GM12875 (cell line): ENCODE results near the gene GJE1.
"Not testable (repeated sequence)": the region's sequence is repeated elsewhere in the genome, so short reads cannot be mapped to it uniquely, and the experiment has no call there.

ENCODE experiments used
- H3K4me3 ChIP-seq: one replicate; pipeline ENCODE4 v1.5.1; 2011; ENCODE audit warnings: low read depth, low read length, control low read depth
- TF ChIP-seq, protein P1 (sequence below): IDR thresholded peaks from 2 replicates; pipeline ENCODE4 v1.5.1; 2011; ENCODE audit warnings: low read depth, mild to moderate bottlenecking, control low read depth, inconsistent platforms, low read length, moderate library complexity, borderline replicate concordance; ENCODE audit not compliant: insufficient read depth

GJE1 gene, protein sequence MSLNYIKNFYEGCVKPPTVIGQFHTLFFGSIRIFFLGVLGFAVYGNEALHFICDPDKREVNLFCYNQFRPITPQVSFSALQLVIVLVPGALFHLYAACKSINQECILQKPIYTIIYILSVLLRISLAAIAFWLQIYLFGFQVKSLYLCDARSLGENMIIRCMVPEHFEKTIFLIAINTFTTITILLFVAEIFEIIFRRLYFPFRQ

GRCh38 chr6:142132625-142133024 lies at the start of gene GJE1:
Gene GJE1, plus strand, starts transcription at chr6:142132925. Its CDS starts 234 bp downstream, at chr6:142133159.
- H3K4me3 ChIP-seq = no peak within 1 kb of the TSS
- TF ChIP-seq, protein P1, sequence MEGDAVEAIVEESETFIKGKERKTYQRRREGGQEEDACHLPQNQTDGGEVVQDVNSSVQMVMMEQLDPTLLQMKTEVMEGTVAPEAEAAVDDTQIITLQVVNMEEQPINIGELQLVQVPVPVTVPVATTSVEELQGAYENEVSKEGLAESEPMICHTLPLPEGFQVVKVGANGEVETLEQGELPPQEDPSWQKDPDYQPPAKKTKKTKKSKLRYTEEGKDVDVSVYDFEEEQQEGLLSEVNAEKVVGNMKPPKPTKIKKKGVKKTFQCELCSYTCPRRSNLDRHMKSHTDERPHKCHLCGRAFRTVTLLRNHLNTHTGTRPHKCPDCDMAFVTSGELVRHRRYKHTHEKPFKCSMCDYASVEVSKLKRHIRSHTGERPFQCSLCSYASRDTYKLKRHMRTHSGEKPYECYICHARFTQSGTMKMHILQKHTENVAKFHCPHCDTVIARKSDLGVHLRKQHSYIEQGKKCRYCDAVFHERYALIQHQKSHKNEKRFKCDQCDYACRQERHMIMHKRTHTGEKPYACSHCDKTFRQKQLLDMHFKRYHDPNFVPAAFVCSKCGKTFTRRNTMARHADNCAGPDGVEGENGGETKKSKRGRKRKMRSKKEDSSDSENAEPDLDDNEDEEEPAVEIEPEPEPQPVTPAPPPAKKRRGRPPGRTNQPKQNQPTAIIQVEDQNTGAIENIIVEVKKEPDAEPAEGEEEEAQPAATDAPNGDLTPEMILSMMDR = no peak

GRCh38 chr6:142087950-142088857 lies 44.5 kb upstream of the GJE1 start:
- H3K4me3 ChIP-seq = no peak overlapping the region
- TF ChIP-seq, protein P1 = no peak

- TF ChIP-seq, protein P1 = no peak
- H3K4me3 ChIP-seq = no peak overlapping the region
These were observed 43.9 kb upstream of the GJE1 start for GRCh38 chr6:142088858-142089216.

DNA sequence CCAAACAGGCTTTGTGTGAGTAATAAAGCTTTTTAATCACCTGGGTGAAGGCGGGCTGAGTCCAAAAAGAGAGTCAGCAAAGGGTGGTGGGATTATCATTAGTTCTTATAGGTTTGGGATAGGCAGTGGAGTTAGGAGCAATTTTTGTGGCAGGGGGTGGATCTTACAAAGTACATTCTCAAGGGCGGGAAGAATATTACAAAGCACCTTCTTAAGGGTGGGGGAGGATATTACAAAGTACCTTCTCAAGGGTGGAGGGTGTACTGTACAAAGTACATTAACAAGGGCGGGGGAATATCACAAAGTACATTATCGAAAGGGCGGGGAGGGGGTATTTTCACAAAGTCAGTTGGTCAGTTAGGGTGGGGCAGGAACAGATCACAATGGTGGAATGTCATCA lies 27.9 kb upstream of the GJE1 start:
- H3K4me3 ChIP-seq = not testable (repeated sequence)

DNA sequence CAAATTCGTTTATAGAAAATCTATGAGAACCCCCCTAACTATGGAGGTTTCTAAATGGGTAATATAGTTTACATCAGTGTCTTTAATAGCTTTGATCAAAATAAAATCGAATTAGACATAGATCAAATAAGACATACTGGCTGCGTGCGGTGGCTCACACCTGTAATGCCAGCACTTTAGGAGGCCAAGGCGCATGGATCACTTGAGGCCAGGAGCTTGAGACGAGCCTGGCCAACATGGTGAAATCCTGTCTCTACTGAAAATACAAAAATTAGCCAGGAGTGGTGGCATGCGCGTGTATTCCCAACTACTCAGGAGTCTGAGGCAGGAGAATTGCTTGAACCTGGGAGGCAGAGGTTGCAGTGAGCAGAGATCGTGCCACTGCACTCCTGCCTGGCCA lies 21.9 kb upstream of the GJE1 start:
- not testable (repeated sequence) for H3K4me3 ChIP-seq

- no peak overlapping the region for H3K4me3 ChIP-seq
- TF ChIP-seq, protein P1 = peak; percentile 49; the same call in 1 of the 2 replicates
These were observed 20.2 kb upstream of the GJE1 start for GRCh38 chr6:142112451-142113061.

GRCh38 chr6:142117366-142117765 lies 15.4 kb upstream of the GJE1 start:
- TF ChIP-seq, protein P1 = no peak
- H3K4me3 ChIP-seq = no peak overlapping the region

DNA sequence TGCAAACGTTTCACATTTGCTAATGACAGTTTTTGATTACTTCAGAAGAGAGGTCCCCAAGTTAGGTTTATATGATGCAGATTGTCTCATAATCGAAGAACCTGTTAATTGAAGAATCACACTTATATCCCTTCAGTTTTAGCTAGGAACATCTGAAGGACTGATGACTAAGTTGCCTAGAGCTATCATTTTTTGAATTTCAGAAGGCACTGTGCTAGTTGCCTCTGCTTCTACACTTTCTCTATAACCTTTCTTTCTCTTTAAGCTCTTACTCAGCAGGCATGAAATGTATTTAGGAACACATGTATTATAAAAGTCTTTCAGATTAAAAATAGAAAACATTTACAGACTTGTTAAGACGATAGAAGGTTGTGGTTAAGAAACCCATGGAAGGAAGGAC lies 14.4 kb upstream of the GJE1 start:
- TF ChIP-seq, protein P1 = no peak

More for the DNA sequence above, 14.4 kb upstream of the GJE1 start:
- H3K4me3 ChIP-seq = no peak overlapping the region
